IPS DF 4.7 (cell line): Measurements from ENCODE around the gene OVCH1.

Experiments
- DNase-seq: peaks from one replicate; pipeline ENCODE4 v3.0.0-alpha.2; 2013; ENCODE audit warnings: low spot score; ENCODE audit errors: extremely low read depth

The OVCH1 gene, protein sequence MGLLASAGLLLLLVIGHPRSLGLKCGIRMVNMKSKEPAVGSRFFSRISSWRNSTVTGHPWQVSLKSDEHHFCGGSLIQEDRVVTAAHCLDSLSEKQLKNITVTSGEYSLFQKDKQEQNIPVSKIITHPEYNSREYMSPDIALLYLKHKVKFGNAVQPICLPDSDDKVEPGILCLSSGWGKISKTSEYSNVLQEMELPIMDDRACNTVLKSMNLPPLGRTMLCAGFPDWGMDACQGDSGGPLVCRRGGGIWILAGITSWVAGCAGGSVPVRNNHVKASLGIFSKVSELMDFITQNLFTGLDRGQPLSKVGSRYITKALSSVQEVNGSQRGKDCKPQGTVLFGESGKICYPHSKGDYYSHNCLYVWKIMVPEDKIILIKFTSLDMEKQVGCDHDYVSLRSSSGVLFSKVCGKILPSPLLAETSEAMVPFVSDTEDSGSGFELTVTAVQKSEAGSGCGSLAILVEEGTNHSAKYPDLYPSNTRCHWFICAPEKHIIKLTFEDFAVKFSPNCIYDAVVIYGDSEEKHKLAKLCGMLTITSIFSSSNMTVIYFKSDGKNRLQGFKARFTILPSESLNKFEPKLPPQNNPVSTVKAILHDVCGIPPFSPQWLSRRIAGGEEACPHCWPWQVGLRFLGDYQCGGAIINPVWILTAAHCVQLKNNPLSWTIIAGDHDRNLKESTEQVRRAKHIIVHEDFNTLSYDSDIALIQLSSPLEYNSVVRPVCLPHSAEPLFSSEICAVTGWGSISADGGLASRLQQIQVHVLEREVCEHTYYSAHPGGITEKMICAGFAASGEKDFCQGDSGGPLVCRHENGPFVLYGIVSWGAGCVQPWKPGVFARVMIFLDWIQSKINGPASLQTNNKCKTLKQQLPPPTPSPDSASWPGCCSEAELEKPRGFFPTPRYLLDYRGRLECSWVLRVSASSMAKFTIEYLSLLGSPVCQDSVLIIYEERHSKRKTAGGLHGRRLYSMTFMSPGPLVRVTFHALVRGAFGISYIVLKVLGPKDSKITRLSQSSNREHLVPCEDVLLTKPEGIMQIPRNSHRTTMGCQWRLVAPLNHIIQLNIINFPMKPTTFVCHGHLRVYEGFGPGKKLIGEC

DNA sequence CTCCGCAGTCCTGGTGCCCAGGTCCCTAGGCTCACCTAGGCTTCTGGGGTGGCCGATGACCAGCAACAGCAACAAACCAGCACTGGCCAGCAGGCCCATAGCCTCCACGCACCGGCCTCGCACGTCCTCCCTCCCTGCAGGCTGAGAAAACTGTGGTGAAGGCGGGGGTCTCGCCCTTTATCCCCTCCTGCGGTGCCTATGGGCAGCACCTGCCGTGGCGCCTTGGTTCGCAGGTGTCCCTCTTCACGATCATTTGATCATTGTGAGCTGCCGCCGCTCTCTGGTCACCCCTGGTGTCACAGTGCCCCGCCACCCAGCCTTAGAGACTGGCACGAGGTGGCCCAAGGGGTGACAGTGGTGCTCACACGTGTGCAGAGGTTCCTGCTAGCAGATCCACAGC is at the start of gene OVCH1:
Gene OVCH1, minus strand, starts transcription at position 99 of the 400 bp plus-strand sequence. Its CDS starts 0 bp downstream, at position 99.
- DNase-seq, result no peak

DNA sequence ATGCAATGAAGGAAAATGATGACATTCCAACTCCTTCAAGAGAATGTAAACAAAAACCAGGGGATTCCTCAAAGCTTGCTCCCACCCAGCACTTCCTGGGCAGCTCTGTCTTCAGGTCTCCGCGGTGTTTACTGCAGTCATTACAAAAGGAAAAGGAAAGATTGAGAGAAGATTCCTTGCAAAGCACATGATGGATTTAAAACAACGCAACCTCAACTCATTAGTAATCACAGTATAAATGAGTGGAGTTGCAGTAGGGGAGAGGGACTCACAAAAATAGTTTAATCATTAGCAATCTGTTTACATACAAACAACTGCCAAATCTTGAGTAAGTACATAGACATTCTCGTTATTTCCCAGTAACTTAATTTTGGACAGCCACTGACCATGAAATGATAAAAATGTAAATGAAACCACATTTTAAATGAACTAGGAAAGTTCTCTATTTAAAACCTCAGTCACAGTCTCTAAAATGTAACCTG is 49.7 kb upstream of the OVCH1 start:
- DNase-seq, result no peak

DNA sequence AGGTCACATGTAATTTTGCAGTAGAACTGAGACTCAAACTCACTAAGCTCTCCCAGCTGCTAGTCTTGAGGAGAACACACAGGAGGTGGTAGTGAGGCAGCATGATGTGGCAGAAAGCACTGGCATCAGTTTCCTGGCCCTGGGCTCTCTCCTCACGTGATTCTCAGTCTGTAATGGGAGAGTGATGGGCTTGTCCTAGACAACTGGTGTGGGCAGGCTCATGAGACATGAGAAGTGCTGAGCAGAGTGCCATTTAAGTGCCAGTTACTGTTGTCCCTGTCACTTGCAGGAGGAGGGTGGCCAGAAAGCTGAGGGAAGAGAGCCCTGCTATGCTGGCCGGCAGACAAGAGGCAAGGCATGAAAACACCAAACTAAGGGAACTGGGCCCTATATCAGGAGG is 48.5 kb upstream of the OVCH1 start:
- no peak for DNase-seq

DNA sequence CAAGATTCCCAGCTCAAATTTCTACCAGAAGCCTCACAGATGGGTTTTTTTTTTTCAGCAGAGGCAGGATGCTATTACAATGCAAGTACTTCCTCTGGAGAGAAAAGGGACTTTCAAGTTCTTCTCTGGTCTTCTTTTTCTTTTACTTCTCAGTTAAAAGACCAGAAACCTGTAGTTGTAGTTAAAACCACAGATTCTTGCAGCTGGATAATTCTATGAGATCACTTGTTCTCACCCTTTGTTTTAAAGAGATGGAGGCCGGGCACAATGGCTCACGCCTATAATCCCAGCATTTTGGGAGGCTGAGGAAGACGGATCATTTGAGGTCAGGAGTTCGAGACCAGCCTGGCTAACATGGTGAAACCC is 47.6 kb upstream of the OVCH1 start:
- no peak for DNase-seq

DNA sequence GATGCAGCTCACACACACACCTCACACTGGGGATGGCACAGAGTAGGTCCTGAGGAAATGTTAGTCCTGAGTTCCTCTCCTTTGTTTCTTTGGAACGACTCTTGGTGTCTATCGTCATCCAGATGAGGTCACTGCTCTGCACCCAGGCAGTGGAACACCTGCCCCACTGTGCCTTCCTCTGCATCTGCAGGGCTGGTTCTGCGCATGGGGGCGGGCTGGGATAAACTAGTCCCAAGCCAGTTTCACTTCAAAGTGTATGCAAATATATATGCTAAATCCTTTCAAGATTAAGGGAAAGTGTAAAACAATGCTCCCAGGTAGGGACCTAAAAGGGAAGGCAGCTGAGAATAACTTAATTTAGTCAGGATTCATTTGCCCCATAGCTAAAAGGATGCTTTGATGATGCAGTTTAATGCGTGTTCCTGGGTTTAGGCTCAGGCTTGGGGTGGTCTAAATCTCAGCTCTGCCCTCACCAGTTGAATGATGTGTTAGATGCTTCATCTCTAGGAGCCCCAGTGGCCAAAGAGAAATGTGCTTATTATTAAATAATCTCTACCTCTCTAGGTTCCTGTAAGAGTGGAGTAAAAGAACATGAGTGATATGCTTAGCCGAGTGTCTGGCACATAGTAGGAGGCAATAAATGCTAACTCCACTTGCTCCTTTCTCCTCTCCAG is 47.1 kb upstream of the OVCH1 start:
- no peak for DNase-seq

DNA sequence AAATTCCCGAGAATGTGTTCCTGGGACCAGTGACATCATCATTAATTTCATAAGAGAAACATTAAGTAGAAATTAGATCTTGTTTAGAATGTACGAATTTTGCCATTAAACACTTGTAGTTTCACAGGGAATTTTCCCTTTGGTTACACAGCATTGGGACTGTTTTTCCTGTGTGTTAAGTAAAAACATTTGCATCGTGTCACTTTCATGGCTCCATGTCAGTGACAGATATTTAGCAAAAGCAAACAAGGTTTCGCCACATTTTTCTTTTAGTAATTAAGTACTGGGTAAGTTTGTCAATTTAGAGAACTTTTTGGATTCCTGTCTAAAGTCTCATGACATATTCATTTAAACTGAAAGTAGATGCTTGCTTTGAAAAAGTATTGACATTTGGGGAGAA is 45.5 kb upstream of the OVCH1 start:
- no peak for DNase-seq

DNA sequence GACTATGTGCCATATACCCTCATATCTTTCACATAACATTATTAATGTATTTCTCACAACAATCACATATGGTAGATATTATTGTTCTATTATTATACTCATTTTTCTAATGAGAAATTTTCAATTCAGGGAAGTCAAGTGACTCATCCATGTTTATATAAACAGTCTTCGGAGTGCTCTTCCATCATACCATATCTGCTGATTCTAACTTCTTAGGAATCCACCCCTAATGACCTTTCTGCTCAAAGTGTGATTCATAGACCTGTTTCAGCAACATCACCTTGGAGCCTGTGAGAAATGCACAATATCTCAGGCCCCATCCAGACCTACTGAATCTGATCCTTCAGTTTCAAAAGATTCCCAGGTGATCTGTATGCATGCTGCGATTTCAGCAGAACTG is 39.8 kb upstream of the OVCH1 start:
- no peak for DNase-seq

DNA sequence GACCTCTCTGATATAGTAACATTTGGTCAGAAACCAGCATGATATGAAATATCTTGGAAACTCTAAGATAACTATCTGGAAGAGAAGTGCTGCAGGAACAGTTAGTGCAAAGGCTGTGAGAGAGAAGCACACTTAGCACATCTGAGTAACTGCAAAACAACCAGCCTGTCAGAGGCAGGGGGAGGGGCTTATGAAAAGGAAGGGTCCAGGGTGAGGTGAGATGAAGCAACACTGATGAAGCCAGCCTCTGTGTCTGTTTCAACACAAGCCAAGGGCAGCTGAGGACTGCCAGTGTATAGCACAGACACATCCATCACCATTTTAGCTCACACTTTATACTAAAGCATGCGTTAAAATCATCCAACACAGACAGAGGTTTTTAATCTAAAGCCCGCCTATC is 37.4 kb upstream of the OVCH1 start:
- DNase-seq, result no peak

DNA sequence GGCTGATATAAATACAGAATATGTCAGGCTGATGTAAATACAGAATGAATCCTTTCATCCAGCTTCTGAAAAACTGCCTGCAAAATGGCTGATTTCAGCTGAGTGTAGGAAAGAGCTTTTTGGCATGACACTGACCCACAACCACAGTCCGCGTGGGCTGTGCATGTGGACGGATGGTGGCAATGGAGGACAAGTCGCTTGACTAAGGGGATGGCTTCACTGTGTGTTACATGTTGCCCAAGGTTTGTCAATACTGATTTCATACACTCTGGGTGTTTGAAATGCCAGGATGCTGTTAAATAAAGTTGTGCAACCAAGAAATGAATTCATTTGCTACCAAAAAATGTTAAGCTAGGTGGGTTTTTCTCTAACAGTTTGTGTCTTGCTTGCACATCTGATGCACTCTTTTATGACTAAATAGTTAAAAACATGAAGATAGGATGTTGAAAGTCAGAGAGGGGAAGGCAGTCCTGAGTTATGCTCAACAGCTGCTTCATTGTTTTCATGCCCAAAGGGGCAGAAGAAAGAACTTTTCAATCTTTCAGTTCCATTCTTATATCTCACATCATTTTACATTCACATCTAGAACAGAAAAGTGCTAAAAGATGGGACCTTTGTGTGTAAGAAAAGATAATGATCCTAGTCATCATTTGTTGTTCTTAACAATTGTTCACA is 36.5 kb upstream of the OVCH1 start:
- DNase-seq, result no peak

DNA sequence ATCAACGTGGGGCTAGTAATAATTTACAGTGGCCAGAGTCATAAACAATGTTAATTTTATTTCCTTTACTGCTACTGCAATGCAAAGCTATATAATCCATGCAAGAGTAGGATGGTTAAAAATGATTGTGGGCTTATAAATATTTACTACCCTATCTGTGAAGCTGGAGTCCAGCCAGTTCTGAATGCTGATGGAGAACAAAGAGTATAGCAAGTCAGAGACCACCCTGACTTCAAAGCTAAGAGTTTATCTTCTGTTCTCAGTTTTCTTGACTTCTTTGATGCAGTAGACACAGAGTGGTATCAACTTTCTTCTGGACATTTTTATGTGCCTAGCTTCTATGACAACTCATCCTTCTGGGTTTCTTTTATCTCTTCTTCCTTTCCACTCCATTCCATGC is 34.0 kb upstream of the OVCH1 start:
- no peak for DNase-seq

DNA sequence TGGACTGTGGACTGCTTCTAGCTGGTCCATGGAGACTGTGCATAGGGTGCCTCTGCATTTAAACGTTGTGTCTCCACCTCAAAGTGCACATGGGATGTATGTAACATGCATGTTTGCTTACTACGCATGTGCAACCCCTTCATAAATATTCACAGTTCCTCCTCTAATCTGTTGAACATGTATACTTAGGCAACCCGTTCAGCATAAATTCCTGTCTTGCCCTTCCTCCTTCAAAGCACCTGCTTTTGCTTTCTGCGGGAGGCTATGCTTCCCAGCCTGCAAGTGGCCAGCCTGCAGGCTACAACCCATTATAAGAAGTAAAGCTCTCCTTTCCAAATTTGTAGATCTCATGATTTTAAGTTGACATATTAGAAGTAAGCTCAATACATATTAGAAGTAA is 33.0 kb upstream of the OVCH1 start:
- no peak for DNase-seq

DNA sequence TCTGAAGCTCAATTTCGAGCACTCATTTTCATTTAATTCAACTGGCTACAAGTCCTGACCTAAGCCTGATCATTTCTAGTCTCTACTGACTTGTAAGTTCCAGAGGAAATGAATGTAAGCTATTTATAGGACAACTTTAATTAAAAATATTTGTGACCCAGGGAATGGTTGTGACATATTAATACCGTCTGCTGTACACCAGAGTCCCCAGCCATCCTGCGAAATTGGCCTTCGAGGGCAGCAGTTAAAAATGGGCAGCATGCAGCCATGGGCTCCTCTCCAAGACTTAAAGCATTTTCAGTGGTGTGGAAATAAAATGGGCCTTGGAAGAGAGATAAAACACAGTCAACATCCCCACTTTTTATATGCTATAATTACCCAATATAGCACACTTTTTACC is 30.7 kb upstream of the OVCH1 start:
- DNase-seq, result no peak

DNA sequence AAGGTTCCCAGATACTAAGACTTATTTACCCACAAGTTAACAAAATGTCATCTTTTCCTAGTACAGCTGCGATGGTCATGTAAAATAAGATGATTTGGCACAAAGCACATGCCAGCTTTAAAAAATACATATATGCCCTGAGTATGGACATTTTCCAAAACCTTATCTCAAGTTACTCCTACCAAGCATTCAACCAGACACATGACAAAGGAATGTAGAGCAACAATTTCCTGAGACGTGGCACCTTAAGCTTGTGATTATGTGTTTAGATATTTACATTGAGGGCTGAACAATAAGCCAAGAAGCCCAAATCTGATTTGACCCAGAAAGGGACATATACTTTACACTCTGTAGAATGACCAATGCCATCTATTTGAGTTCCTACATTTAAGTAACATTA is 24.5 kb upstream of the OVCH1 start:
- no peak for DNase-seq

DNA sequence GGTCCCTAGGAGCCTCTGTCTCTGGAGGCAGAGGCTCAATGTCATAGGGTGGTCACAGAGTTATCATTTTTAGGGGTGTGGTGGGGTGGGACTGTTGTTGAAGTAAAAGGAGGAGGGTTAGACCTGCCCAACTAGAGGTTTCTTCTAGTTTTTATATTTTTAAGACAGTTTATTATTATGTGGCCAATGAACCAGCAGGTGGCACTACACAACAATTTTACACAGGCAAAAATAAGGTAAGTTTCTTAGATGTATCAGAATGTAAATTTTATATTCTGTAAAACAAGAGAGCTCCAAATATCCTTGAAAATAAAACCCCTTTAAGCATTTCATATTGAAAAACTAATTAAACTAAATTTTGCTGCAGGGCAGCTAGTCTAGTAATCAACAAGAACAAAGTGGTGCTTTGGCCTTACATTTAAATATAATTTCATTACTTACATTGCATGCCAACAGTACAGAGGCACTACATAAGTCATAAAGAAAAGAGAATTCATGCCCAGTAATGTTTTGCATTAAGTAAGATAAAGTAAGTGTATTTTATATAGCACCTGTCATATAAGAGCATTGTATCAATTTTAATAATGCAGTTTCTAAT is 22.2 kb upstream of the OVCH1 start:
- no peak for DNase-seq

DNA sequence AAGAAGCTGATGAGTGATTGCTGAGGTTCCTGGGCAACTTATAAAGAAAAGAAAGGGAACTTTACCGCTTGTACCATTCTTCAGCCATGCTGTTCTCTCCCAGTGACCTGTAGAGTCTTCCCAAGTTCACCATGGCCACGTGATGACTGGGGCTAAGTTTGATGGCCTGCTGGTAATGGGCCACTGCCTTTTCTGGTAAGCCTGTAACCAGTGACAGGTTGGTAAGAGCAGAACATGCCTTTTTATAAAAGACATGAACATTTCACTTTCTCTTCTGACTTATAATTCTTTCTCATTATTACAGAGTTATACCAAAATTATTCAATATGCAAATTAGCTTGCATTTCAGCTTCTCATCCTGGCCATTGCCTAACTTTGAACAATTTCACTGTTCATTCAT is 20.9 kb upstream of the OVCH1 start:
- DNase-seq, result no peak

DNA sequence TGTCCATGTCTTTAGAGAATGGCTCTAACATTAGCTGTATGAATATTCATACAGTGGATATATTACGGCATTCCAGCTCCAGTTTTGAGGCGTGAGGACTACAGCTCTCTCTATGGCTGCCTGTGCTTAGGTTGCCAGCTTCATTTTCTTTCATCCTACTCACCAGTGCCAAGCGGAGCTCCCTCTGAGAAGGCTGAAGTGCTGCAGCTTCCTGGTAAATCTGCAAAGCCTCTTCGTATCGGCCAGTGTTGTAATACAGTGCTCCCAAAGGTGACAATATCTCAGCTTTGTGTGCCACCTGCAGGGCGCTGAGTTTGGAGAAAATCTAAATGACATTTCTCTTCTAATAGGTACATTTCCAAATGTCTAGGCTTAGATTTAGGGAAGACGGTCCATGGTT is 19.8 kb upstream of the OVCH1 start:
- DNase-seq, result no peak

DNA sequence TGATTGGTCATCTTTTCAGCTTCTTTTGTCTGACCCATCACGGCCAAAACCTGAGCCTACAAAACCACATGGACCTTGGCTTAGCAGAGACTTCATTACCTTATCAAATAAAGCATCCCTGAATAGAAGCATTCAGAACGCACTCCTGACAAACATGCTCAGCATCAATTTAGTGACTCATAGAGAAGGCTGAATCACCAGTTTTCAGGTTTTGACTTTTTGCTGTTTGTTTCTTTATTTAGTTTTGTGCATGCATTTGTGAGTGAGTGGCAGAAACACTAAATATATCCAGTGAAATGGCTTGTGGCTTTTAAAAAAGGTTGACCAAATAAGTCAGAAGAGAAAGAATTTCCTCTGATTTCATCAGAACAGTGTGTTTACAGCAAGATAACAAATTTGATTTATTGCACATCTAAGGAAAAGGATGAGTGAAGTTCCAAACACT is 19.0 kb upstream of the OVCH1 start:
- no peak for DNase-seq

DNA sequence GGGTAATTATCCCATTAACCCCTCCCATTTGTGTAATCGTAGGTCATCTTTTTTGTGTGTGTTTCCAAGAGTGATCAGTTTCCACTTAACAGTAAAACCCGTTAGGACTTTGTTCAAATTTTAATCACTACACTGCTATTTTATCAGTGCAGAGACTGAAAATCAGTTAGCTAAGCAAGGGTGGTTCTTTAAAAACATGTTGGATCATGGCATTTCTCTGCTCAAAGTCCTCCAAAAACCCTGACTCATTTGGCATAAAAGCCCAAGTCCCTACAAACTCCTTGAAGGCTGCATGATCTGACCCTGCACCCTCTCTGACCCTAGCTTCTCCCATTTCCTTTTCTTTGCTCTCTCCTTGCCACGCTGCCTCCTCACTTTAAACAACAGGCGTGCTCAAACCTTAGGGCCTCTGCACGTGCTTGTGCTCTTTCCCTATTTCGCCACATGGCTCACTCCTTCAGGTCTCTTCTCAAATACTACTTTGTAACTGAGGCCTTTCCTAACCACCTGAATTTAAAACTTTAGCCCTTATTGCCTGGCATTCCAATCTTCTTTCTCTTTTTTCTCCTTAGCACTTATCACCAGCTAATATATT is 13.2 kb upstream of the OVCH1 start:
- DNase-seq, result no peak

DNA sequence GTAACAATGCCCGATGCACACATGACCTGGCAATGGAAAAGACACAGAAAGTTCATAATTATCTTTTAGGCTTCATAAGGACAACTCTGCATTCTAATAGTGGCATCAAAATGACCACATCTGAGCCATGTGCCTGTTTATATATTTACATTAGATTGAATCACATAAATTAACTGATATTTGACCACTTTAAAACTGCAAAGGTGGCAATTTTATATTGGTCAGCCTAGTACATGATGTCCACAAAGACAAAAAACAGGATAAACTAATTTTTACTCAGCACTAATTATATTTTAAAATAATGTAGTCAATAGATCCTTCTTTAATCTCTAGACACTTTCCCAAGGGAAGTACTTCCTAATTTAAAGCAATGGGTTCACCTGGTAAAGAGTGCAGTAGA is 12.0 kb upstream of the OVCH1 start:
- no peak for DNase-seq

DNA sequence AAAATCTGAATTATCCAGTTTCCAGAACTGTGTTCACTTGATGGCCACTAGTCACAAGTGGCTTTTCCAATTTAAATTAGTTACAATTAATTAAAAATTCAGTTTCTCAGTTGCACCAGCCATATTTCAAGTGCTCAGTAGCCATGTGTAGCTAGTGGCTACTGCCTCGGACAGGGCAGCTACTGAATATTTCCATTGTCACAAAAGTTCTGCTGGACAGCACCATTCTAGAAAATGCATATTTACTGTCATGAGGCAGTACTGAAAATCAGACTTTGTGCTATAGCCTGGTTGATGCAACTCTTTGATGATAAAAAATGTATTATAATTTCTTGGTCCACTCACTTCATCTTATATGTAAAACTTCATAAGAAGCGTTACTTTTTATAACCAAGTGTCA is 11.5 kb upstream of the OVCH1 start:
- no peak for DNase-seq
